ENCODE results near the gene CNTFR.

DNA sequence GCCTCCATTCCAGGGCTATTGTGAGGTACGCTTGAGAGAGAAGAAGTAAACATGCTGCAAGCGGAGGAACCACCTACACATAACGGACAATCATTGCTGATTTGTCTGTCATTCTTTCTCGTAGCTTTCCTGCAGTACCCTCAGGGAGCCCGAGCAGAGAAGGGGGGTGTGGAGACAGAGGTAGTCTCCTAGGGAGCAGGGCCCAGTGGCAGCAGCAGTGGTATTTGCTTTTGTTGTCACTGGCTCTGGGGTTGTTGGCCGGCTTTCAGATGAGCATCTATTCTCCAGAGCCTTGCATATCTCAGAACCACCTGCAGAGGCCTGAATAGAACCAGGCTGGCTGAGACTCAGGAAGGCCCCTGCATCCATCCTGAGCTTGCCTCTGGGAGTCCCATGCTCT lies 86.6 kb downstream of the CNTFR start:
- TF ChIP-seq POLR2AphosphoS5 (IDR thresholded peaks at IDR 0.05; ENCODE audit: low read depth), result no peak
- TF ChIP-seq, protein P1, sequence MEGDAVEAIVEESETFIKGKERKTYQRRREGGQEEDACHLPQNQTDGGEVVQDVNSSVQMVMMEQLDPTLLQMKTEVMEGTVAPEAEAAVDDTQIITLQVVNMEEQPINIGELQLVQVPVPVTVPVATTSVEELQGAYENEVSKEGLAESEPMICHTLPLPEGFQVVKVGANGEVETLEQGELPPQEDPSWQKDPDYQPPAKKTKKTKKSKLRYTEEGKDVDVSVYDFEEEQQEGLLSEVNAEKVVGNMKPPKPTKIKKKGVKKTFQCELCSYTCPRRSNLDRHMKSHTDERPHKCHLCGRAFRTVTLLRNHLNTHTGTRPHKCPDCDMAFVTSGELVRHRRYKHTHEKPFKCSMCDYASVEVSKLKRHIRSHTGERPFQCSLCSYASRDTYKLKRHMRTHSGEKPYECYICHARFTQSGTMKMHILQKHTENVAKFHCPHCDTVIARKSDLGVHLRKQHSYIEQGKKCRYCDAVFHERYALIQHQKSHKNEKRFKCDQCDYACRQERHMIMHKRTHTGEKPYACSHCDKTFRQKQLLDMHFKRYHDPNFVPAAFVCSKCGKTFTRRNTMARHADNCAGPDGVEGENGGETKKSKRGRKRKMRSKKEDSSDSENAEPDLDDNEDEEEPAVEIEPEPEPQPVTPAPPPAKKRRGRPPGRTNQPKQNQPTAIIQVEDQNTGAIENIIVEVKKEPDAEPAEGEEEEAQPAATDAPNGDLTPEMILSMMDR (IDR thresholded peaks at IDR 0.05; ENCODE audit: insufficient read depth, low read length), result no peak
- TF ChIP-seq, protein P2, sequence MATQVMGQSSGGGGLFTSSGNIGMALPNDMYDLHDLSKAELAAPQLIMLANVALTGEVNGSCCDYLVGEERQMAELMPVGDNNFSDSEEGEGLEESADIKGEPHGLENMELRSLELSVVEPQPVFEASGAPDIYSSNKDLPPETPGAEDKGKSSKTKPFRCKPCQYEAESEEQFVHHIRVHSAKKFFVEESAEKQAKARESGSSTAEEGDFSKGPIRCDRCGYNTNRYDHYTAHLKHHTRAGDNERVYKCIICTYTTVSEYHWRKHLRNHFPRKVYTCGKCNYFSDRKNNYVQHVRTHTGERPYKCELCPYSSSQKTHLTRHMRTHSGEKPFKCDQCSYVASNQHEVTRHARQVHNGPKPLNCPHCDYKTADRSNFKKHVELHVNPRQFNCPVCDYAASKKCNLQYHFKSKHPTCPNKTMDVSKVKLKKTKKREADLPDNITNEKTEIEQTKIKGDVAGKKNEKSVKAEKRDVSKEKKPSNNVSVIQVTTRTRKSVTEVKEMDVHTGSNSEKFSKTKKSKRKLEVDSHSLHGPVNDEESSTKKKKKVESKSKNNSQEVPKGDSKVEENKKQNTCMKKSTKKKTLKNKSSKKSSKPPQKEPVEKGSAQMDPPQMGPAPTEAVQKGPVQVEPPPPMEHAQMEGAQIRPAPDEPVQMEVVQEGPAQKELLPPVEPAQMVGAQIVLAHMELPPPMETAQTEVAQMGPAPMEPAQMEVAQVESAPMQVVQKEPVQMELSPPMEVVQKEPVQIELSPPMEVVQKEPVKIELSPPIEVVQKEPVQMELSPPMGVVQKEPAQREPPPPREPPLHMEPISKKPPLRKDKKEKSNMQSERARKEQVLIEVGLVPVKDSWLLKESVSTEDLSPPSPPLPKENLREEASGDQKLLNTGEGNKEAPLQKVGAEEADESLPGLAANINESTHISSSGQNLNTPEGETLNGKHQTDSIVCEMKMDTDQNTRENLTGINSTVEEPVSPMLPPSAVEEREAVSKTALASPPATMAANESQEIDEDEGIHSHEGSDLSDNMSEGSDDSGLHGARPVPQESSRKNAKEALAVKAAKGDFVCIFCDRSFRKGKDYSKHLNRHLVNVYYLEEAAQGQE (IDR thresholded peaks at IDR 0.05; ENCODE audit: insufficient replicate concordance, low read depth), result no peak
